ENCODE data around the gene ETS1.

Gene ETS1

DNA sequence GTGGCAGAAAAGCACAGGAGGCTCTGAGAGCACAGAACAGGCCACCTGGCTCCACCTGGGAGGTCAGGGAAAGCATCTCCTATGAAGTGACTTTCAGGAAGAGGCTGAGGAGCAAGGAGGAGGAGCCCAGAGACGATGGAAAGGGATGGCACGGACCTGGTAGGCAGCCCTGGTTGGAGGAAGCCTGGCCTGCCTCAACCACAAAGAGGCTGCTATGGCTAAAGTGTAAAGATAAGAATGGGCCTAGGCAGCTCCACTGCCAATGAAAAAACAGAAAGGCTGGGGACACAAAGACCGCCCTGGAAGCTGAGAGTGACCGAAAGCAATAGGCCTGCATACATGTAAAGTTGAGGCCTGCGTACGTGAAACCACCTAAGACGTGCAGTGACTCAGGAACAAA lies 31.2 kb upstream of the ETS1 start:
- no peak for DNase-seq (ENCODE audit: low spot score)

DNA sequence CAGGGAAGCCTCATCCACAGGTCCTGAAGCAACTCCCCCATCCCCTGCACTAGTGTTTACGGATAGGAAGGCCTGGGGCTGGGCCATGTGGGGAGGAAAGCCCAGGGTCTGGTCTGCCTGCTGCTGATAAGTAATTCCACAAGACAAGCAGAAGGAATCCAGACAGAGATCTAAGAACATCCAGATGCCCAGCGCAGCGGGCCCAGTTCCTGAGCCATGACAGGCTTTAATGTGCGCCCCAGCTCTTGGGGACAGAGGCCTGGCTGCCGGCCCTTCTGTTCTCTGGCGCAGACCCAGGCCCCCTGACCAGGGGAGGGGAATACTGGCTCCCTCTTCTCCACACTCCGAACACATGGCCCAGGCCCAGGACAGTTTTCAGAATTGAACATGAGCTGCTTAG lies 28.8 kb upstream of the ETS1 start:
- DNase-seq (ENCODE audit: low spot score) = no peak

DNA sequence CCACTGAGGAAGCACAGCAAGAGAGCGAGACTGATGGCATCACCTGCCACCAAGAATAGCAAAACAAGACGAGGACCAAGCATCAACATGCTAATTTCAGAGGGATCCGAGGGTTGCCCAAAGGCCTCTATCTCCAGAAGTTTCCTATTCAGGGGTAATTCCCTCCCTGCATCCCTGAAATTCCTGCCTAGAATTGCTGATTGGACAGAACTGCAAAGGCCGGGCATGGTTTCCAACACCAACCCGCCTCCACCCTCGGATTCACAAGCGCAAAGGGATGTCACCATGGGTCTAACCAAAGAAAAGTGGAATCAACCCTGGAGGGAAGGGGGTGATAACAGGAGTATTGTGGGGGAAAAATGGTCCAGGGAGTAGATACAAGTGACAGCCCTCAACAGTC lies 28.3 kb upstream of the ETS1 start:
- no peak for DNase-seq (ENCODE audit: low spot score)

DNA sequence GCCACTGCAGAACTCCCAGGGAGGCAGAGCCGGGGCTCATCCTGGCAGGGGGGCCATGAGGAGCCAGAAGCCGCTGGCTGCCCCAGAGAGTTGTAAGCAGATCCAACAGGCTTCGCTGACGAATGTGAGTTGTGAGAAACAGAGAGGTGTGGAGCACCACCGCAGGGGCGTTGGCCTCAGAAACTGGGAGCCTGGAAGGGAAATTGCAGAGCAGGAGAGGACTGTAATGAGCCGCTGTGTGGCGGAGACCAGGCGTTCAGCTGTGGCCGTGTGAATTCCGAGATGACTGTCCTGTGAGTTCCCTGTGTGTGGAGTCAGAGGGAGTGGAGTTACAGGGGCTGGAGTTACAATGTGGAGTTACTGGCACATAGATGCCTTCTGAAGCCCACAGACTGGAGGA lies 27.7 kb upstream of the ETS1 start:
- DNase-seq (ENCODE audit: low spot score) = no peak

DNA sequence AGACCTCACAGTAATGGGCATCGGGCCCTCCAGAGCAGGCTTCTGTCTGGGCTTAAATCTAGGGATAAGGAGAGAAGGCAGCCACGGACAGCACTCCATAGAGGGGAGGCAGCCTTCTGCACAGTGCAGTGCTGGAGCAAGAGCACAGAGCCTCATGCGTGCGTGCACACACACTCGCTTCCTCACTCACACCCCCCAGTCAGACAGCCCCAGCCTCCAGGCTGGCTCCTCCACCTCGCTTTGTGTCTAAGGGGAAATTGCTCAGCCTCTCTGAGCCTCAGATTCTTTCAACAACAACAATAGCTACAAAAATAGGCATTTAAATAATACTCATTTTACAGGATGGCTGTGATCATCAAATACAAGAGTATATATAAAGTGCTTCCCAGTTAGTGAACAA lies 26.7 kb upstream of the ETS1 start:
- DNase-seq (ENCODE audit: low spot score) = no peak

DNA sequence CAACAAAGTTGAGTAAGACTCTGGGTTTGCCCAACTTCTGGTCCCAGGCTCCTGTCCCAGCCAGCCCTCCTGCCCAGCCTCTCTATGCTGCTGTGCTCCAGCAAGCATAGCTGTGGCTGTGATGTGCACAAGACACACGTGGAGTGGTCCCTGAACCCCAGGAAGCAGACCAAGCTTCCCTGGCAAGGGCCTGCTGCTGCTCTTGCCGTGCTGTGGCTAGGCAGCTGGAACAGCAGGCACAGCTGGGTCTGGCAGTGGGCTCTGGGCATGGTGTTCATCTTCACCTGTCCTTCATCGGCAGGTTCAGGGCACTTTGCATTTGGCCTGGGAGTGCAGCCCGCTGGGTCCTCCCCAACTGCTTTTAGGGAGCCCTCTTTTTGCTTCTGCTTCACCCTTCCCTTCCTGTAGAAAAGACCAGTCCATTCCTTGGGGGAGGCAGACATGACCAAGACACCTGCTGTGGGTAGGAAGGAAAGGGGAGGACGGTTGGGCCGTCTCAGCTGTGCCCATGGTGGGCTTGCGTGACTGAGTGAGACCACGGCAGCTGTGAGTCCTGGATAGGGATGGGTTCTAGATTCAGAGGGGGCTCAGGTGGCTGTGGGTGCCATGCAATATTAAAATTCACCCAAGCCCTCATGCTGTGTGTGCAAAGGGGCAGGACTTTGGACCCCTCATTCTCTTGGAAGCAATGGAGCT lies 26.1 kb upstream of the ETS1 start:
- no peak for DNase-seq (ENCODE audit: low spot score)

DNA sequence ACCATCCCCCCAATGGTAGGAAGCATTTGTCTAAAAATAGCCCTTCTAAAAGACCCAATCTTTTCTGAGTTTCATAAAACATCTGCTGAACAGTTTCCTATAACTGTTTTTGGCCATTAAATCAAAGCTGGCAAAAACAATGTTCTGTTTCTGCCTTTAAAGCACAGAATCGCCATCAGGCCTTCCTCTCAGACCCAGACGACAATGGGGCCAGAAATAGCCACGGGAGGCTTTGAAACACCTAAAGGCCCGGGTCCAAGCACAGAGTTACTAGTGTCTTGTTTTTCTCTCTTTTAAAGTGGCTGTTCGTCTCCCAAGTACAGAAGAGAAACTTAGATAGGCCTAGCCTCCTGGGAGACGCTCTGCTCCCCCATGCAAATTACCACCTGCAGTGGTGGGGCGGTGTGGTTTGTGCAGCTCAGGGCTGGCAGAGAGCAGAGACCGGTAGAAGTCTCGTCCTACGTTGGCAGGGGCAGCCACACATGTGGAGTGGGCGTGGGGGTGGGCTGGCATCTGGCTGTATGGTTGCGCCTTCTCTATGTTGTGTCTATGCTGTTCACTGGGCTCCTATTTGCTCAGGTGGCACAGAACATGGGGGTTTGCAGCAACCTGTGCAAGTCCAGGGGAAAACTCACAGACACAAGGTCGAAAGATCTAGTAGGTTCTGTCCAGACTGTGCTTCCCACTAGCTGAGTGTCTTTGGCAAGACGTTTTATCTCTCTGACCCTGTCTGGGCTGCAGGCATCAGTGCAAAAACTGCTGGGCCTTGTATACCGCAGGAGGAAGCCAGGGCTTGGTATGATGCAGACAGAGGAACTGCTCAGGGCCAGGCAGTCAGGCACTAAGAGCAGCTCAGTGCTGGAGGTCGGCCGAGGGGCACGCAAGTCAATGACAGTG lies 23.6 kb upstream of the ETS1 start:
- no peak for DNase-seq (ENCODE audit: low spot score)

DNA sequence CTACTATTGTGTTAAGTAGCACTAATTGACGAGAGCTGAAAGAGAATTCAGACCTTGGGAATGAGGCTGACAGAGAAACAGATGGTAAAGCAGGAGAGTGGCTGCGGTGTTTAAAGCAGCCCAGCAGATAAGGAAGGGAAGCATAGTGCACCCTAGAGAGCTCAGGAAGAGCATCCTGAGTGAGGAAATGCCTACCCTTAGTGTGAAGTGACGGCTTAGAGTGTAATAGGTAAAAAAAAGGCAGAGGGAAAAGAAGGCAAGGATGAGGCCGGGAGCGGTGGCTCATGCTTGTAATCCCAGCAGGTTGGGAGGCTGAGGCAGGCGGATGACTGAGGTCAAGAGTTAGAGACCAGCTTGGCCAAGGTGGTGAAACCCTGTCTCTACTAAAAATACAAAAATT lies 22.4 kb upstream of the ETS1 start:
- DNase-seq (ENCODE audit: low spot score) = no peak

DNA sequence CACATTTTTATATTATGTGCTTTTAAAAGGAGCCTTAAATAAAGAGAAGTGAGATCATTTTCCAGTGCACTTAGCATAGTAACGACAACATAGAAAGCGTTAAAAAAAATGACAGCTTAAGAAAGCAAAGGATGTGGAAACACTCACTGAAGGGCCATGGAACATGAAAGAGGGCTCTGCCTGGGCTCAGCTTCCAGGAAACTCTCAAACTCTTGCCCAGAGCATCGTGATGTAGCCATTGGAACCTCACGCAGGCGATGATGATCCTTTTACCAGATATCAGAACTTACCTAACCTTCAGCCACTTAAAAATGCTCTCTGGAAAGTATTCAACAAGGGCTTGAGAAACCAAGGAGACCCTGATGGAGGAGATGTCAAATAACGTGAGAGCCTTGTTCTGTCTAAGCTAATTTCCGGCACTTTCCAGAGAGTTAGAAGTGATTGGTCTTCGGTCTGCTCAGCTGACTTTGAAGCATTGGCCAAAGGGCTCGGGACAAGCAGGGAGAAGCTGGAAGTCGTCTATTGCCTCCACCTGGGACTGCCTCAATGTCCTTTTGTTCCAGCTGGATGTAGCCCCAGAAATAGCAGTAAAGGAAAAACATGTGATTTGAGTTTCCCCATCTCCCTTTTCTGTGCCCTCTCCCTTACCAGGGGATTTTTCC lies 21.5 kb upstream of the ETS1 start:
- no peak for DNase-seq (ENCODE audit: low spot score)

DNA sequence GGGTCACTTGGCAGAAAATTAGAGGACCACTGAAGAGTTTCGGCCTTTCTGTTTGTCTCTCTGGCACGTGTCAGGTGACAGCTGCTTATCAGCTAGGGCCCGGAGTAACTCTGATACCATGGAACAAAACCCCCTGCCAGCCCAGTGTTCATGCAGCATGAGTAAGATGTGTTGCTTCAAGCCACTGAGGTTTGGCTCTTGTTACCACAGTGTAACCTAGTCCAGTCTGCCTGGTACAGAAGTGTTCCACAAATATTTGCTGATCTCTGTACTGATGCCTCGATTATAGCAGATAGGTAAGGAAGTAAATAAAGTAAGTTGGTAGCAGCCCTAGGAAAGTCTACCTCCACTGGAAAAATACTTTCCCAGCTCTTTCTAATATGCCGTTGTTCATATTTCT lies 20.5 kb upstream of the ETS1 start:
- no peak for DNase-seq (ENCODE audit: low spot score)

DNA sequence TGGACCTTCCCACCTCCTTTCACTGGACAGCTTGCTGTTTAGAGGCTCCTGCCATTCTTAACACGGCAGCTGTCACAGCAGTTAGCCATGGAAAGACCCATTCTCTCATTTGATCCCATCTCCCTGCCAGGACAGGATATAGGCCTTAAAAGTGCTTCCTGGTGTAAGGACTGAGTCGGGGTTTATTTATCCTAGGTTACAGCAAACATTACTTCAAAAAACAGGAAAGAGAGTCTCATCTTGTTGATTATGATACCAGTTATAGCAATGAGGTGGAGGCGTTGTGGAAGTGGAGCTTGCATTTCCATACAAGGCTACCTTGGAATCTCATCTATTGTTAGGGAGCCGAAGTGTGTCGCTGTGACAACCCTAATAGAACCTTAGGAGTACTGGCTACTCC lies 17.4 kb upstream of the ETS1 start:
- DNase-seq (ENCODE audit: low spot score) = no peak

DNA sequence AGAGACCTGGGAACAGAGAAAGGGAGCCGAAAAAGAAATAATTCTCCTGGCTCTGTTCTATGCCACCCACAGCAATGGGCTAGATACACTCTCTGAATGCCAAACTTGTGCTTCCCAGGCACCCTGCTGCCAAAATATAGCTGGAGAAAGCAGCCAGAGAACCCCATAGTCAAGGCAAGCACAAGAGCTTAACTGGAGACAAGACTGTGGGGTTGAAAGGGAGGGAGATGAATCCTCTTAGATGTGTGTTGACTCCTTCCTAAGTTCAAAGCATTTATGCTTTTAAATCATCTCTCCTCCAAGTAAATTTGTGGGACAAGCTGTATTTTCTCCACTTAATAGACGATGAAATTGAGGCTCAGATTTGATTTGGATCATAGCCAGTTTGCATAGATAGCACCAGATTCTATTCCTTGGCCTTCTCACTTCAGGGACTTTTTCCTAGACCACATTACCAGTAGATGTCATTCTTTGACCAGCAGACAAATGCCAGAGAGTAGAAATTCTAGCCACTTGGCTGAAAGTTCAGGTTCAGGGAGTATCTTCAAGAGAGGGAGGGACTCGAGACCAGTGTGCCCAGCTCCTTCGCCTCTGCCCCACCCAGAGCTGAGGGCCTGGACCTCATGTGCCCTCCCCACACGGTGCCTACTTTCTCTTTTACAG lies 16.5 kb upstream of the ETS1 start:
- DNase-seq (ENCODE audit: low spot score) = no peak

DNA sequence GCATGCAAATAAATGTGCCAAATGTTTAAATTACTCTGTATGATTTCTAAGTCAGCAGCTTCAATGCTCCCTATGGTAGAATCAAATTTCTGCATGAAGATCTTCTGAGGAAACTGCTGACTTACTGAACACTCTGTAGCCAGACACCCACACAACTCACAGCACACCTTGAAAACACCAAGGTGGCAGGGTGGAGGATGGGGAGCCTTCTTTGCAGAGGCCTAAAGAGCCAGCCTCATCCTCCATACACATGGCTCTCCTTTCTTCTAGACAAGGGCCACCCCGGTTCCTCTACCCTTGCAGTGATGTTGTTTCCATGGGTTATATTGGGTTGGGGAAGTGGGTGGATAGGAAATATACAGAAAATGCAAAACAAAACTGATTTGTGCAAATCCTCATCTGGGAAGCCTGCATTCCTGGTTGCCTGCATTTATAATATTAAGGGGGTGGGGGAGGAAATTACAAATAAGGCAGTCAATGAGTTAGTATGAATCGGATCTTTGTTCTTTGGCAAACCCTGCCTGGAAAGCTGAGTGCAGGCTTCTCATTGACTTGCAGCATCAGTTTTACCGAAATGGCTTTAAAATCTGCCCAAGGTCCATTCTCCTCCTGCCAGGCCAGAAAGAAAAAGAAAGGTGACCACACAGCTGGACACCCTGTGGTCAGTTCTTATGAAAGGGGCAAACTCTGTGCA lies 15.8 kb upstream of the ETS1 start:
- DNase-seq (ENCODE audit: low spot score) = no peak

DNA sequence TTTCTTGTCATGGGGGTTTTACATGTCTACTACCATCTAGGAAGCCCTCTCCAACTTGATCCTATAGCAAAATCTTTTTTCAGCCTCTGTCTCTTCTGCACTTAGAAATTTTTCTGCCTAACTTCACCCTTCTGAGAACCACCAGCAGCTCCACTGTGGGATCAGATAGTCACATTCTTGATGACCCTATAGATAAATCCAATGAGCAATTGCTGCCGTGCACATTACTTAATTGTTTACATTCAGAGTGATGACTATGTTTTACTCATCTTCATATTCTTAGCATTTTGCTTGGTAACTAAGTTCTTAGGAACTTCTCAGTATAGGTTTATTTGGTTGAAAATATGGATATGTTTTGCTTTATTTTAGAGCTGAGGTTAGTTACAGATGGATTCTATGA lies 12.4 kb upstream of the ETS1 start:
- DNase-seq (ENCODE audit: low spot score) = no peak

DNA sequence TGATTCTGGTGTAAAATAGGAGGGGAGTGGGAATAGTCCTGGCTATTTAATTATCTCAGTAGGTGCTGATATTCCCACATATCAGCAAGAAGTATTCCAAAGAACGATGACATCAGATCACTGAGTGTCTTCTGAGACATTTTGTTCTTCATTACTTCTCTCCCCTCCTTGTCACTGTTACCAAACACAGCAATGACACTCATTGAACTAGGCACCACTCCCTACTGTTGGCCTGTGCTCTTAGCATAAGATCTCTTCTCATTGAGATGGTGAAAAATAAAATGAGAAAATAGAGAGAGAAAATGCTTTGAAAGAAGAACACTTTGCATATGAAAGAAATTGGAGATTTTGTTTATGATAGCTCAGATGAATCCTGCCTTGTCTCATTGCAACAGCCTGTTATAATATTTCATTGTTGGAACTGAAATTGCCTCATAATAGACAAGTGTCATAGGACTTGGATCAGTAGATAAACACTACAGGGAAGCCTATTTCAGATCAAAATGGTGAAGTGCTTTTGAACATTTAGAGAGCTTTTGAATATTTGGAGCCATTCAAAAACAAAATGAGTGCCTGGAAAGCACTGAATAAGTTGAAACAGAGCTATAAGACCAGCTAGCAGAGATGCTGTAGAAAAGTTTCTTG lies 11.3 kb upstream of the ETS1 start:
- DNase-seq (ENCODE audit: low spot score) = no peak

DNA sequence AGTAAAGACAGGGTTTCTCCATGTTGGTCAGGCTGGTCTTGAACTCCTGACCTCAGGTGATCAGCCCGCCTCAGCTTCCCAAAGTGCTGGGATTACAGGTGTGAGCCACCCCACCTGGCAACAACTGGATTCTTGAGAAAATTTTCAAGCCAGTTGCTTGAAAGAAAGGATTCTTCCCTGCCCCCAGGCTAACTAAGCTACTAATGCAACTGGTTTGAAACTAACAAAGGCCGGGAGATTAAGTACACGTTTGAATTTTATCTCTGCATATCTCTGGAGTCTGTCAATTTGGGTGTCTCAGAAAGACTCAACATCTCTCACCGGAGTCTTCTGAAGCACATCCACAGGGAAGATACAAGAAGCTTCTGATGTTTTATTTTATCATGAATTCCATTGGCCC lies 10.7 kb upstream of the ETS1 start:
- DNase-seq (ENCODE audit: low spot score) = no peak

DNA sequence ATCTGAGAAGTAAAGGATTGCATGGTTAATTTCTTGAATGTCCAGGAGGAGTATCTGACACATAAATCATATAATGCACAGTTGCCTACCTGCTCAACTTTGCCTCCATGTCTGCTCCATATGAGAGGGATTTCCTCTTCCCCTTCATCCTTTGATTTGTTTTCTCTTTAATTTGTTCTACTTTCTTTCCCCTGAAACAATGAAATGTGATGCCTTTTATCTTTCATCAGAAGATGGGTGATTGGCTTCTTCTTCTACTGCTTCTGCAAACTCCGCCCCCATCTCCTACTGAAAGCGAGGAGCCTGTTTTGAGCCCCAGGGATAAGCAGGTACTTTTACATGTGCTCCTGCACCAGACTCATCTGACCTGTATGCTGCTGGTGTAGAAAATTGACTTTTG lies 9.9 kb upstream of the ETS1 start:
- DNase-seq (ENCODE audit: low spot score) = no peak

DNA sequence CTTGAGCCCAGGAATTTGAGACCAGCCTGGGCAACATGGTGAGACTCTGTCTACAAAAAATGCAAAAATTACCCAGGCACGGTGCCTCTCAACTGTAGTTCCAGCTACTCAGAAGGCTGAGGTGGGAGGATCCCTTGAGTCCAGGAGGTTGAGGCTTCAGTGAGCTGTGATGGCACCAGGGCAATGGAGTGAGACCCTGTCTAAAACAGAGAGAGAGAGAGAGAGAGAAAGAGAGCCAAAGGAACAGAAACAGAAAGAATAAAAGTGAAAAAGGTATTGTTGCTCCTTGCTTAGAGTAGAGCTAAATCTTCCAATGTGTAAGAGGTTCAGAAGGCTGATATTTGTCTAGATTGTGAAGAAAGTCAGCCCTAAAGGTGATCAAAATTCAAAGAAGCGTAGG lies 8.9 kb upstream of the ETS1 start:
- no peak for DNase-seq (ENCODE audit: low spot score)

DNA sequence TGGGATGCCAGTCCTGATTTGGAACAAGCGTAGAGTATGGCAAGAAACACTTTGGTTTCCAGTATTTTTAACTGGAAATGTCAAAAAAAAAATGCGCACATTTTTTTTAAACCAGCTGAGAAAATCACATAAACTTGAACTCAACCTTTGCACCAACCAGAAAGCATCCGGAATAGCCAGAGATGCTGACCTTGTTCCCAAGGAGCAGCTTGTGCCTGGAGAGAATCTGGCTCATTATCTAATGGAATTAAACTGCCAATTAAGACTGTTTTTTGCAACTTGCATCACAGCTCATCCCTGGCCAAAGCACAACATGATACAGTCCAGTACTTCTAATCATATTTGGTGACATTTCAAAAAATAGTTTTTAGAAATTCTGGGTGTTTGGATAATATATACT lies 8.4 kb upstream of the ETS1 start:
- no peak for DNase-seq (ENCODE audit: low spot score)

DNA sequence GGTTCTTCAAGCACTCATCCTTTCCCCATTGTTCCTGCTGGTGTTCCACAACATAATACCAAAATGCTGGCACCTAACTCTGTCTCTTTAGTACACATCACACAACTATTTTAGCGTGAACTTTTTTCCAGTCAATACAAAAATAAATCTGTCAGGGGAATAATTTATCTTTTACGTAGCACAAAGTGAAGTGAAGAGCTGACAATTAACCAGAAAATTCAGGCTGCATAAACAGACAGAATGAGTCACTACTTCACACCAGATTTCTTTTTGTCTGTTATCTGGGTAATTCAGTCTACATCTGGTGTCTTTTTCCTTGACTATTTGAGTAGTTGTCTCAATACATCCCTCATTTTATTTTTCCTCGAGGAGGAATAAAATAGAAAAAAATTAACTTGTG lies 7.9 kb upstream of the ETS1 start:
- no peak for DNase-seq (ENCODE audit: low spot score)

DNA sequence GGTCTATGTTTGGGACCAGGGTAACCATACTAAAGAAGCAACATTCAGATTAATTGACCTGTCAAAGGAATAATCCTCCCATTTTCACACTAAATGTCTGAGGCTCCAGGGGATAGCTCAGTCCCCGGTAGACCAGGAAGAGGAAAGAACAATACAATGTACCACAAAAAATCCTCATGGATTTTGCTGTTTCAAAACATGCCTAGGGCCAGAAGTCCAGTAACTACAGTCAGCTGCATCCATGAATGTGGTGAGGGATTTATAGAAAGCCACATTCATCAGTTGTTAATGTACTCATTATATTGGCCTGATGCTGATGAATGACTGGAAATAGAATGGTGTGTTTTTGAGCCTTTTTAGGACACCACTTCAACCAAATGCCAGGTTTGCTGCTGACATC lies 6.9 kb upstream of the ETS1 start:
- DNase-seq (ENCODE audit: low spot score) = no peak

DNA sequence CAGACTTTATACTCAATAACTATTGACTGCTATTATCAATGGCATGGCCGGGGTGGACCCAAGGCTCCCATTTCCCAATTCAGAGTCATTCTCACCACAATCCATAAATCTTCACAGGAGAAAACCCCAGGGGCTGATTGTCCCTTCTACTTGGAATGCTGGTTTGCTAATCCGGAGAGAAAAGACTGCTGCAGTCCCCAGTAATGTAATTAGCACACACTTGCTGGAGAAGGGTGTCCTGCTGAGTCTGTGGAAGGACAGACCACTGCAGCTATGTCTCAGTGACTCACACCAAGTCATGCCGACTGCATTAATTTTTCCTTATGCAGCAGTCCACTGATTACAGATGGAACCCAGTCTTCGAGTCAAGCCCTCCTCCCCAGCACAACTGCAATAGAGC lies 5.9 kb upstream of the ETS1 start:
- no peak for DNase-seq (ENCODE audit: low spot score)
